Ascending aorta (tissue), 2 donors: ENCODE results near the gene HOXA1. TPM values are rescaled to one million over a fixed set of nuclear protein-coding genes. Genes with fewer than 3 reads are reported as not detected.

ENCODE experiments used
- DNase-seq, 2 donors: peaks; one replicate each; pipeline ENCODE4 v3.0.0-alpha.2; 2019; ENCODE audit warnings: low spot score in 2 of 2
- H3K27ac ChIP-seq, 2 donors: fragments of 200-600 bp; sonication (generic); one replicate each; pipeline ENCODE4 v1.5.1; 2016 to 2017; ENCODE audit warnings: mild to moderate bottlenecking in 1 of 2
- H3K27me3 ChIP-seq: fragments of 200-600 bp; sonication (generic); one replicate; pipeline ENCODE4 v1.5.1; 2017
- H3K36me3 ChIP-seq, 2 donors: fragments of 200-600 bp; sonication (generic); one replicate each; pipeline ENCODE4 v1.5.1; 2016
- H3K4me1 ChIP-seq, 2 donors: fragments of 200-600 bp; sonication (generic); one replicate each; pipeline ENCODE4 v1.5.1; 2016 to 2017; ENCODE audit warnings: mild to moderate bottlenecking in 1 of 2
- H3K4me3 ChIP-seq, 2 donors: fragments of 200-600 bp; sonication (generic); one replicate each; pipeline ENCODE4 v1.5.1; 2016 to 2017; ENCODE audit warnings: mild to moderate bottlenecking in 1 of 2
- H3K9me3 ChIP-seq, 2 donors: fragments of 200-600 bp; sonication (generic); one replicate each; pipeline ENCODE4 v1.5.1; 2016
- CTCF ChIP-seq, 3 experiments: fragments of 200-600 bp in 2 of 3; fragments of 450-650 bp in 1 of 3; sonication (generic) in 2 of 3; IDR thresholded peaks; one replicate each; pipeline ENCODE4 v1.5.1; 2016 to 2019; ENCODE audit warnings: antibody characterized with exemption in 3 of 3, mild to moderate bottlenecking in 1 of 3, moderate library complexity in 1 of 3
- intact Hi-C: fragments of 100-400 bp; cut with DNase I; formaldehyde crosslinking; loops from one replicate; pipeline ENCODE4 v1.15.1; 2023
- total RNA-seq: library from RNA; depleted of rRNA; stranded (reverse); fragments of >200 nt; gene quantifications from one replicate; pipeline ENCODE4 v1.1.0, GENCODE V29; 2016

HOXA1 gene
- total RNA-seq, 1 donor from 2014 or later: not detected

DNA sequence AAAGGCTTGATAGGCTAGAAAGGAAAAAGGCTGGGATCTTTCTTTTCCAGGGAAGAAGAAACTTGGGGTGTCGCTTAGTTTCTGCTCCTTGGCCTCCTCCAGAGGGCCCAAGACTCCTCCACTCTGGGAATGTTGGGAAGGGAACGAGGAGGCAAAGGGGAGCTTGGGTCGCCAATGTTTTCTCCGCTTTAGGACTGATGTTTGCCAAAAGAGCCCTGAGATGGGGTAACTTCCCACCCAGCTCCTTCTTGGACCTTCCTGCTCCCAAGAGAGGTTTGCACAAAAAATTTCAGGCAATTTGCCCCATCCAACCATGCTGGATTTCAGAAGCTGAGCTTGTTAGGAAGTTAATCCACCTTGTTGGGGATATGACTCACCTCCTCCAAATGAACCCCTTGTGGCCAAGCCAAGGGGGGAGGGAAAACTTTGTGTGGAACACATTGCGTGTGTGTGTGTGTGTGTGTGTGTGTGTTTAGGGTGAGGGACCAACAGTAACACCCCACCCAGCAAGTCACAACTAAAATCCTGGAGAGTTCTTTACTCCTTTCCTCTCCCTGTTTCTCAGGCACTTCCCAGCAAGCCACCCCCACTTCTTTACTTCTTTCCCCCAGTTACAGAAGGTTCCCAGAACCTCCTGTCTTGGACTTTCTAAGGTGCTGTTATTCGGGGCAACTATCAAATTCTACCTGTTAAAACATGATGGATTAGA is 15.4 kb upstream of the HOXA1 start:
- peak overlapping the region; percentile 40 to 63 for H3K4me3 ChIP-seq
- peaks cover 8 to 21% of the 10 kb centered on the region in 2 donors for H3K4me1 ChIP-seq
- peak overlapping the region; percentile 89 to 97 for H3K27ac ChIP-seq
- no peaks in the 10 kb centered on the region for H3K9me3 ChIP-seq
- H3K36me3 ChIP-seq: no peaks in the 10 kb centered on the region
- DNase-seq: peak in 1 of 2 donors; percentile 90
- no peak for TF ChIP-seq CTCF (IDR thresholded peaks at IDR 0.05)
- H3K27me3 ChIP-seq: no peaks in the 10 kb centered on the region
- intact Hi-C loops: loop anchor here (2.0 to 10.0 kb wide), 3 partner anchors 551 to 1304 kb away; partner anchors contain the start of genes CREB5 and HIBADH

DNA sequence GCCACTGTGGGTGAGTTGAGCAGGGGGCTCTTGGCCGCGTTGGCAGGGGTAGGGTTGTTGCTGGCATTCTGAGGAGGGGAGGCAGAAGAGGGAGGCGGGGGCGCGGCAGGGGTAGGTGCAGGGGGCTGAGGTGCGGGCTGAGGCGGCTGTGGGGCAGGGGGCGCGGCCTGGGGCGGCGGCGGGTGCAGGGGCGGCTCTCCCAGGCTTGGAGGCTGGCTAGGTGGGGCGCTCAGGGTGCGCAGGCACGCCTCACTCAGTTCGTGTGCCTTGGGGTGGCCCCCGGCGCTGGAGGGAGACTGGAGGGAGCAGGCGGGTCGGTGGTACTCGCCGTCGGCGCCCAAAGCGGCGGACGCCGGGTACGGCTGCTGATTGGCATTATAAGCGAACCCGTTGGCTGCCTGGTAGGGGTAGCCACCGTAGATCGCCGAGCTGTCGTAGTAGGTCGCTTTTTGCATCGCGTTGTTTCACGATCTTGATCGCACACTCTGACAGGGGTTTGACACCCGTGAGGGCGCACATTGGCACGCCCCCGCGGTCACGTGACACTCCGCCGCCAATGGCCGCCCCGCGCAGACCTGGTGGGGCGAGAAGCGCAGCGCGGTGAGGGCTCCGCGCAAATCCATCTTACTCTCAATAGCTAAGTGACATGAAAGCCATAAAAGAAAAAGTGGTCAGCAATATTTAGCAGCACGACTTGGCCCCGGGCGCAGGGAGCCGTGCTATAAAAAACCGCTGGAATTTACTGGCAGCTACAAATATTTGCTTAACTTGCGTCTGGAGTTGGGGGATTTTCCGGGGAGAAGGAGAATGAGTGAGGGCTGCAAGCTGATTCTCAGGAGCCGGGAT is 14.6 kb upstream of the HOXA1 start:
- no peaks in the 10 kb centered on the region for H3K27me3 ChIP-seq
- peak in 1 of 2 donors; percentile 91 for DNase-seq
- TF ChIP-seq CTCF (IDR thresholded peaks at IDR 0.05): no peak
- peaks cover 12 to 25% of the 10 kb centered on the region in 2 donors for H3K4me1 ChIP-seq
- H3K4me3 ChIP-seq: peak overlapping the region; percentile 40 to 63
- H3K36me3 ChIP-seq: no peaks in the 10 kb centered on the region
- intact Hi-C loops: loop anchor here (2.0 to 10.0 kb wide), 3 partner anchors 552 to 1304 kb away; partner anchors contain the start of genes CREB5 and HIBADH
- H3K9me3 ChIP-seq: no peaks in the 10 kb centered on the region
- peak overlapping the region; percentile 89 to 97 for H3K27ac ChIP-seq

DNA sequence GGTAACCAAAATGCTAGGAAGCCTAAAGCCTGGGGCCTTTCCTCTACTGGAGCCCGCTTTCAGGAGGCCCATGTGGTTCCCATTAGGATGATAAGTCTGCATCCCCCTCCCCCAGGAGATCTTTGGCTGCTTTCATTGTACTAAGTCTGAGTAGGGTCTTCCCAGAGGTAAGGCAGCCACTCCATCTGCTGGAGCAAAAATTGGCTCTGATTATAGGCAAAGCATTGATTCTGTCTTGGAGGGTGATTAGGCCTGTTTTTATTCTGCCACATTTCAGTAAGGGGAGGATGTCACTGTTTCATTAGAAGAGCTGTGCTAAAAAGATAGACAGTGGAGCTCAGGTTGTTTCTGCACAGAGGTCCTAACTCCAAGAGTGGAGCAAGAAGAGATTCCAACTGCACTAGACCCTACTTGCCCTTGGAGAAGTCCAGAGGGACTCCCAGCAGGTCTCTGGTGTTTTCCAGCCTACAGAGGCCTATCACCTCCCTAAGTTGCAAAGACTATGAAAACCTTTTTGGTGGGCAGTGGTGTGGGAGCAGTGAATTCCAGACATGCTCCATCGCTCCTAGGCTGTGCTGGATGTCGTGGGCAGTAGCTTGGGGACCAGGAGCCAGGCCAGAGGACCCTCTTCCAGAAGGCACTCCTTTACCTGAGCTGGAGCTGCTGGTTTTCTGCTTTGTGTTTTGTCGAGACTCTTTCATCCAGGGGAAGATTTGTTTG is 13.8 kb upstream of the HOXA1 start:
- Histone ChIP-seq H3K4me1 (peaks cover 12 to 30% of the 10 kb centered on the region in 2 donors), H3K9me3 (no peaks in the 10 kb centered on the region), H3K27me3 (no peaks in the 10 kb centered on the region), H3K4me3 (peak overlapping the region; percentile 40 to 79), H3K27ac (peak overlapping the region; percentile 89 to 97), H3K36me3 (no peaks in the 10 kb centered on the region)
- intact Hi-C loops: loop anchor here (2.0 to 10.0 kb wide), 3 partner anchors 553 to 1305 kb away; partner anchors contain the start of genes CREB5 and HIBADH
- TF ChIP-seq CTCF (IDR thresholded peaks at IDR 0.05): no peak
- no peak for DNase-seq

DNA sequence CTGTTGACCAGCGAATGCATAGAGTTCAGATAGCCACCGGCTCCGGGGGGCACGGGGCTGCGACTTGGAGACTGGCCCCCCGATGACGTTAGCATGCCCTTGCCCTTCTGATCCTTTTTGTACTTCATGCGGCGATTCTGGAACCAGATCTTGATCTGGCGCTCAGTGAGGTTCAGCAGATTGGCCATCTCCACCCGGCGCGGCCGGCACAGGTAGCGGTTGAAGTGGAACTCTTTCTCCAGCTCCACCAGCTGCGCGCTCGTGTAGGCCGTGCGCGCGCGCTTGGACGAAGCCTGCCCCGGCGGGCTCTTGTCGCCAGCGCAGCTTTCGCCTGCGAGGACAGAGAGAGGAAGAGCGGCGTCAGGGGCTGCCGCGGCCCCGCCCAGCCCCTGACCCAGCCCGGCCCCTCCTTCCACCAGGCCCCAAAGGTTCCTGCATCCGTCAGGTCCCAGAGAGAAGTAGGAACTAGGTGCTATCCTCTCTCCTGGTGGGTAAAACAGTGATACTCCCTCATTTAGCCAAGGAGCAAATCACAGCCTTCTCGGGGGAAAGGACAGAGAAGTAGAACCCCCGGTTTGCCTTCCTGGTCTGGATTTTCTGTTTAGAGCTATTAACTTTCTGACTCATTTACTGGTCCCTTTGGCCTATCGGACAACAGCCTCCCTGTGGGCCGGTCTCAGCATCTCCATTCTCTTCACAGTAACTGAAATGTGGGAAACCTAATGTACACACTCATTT is 12.8 kb upstream of the HOXA1 start:
- Histone ChIP-seq H3K4me3 (peak overlapping the region; percentile 41 to 79), H3K27ac (peak overlapping the region; percentile 89 to 97), H3K9me3 (no peaks in the 10 kb centered on the region), H3K36me3 (no peaks in the 10 kb centered on the region), H3K27me3 (no peaks in the 10 kb centered on the region), H3K4me1 (peaks cover 12 to 30% of the 10 kb centered on the region in 2 donors)
- TF ChIP-seq CTCF (IDR thresholded peaks at IDR 0.05): no peak
- intact Hi-C loops: no loop called here
- DNase-seq: peak in 1 of 2 donors; percentile 71
